Measurements from ENCODE around the gene CEP350.

DNA sequence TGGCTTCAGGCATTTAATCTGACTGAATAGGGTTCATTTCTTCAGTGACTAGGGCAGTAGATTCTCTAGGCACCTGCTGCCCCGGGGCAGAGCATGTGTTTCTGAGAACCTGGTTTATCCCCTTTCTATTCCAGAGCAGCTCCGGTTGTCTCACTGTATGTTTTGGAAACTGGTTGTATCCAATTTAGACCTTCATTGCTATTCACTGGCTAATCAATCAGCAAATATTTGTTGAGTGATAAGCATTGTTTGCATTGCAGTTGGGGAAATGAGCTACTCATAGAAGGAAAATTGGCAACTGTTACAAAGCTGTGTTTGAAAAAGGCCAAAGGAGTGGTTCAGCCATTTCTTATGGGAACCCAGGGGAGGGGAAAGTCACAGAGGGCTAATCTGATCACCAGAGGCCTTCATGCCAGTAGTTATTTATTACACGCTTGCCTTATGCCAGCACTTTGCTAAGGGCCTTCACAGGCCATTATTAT lies 203.0 kb downstream of the CEP350 start:
- TF ChIP-seq POLR2AphosphoS5 (IDR thresholded peaks at IDR 0.05) (no peak), EP300 (IDR thresholded peaks at IDR 0.05) (peak in 1 of 4 donors; percentile 26)
- TF ChIP-seq, protein P1, sequence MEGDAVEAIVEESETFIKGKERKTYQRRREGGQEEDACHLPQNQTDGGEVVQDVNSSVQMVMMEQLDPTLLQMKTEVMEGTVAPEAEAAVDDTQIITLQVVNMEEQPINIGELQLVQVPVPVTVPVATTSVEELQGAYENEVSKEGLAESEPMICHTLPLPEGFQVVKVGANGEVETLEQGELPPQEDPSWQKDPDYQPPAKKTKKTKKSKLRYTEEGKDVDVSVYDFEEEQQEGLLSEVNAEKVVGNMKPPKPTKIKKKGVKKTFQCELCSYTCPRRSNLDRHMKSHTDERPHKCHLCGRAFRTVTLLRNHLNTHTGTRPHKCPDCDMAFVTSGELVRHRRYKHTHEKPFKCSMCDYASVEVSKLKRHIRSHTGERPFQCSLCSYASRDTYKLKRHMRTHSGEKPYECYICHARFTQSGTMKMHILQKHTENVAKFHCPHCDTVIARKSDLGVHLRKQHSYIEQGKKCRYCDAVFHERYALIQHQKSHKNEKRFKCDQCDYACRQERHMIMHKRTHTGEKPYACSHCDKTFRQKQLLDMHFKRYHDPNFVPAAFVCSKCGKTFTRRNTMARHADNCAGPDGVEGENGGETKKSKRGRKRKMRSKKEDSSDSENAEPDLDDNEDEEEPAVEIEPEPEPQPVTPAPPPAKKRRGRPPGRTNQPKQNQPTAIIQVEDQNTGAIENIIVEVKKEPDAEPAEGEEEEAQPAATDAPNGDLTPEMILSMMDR (IDR thresholded peaks at IDR 0.05) = no peak
